ENCODE results near the gene INTS3.

INTS3 gene

GRCh38 chr1:153742411-153743142 lies 14.7 kb downstream of the INTS3 start:
- H3K27me3 ChIP-seq (ENCODE audit: control insufficient read depth, insufficient read depth, low read length): no peaks in the 10 kb centered on the region
- peaks cover 57% of the 10 kb centered on the region for H3K36me3 ChIP-seq (ENCODE audit: control insufficient read depth, insufficient read depth, low read length)
- H3K9ac ChIP-seq (ENCODE audit: low read depth, low read length): no peak overlapping the region
- no peaks in the 10 kb centered on the region for H3K9me3 ChIP-seq (ENCODE audit: control insufficient read depth, insufficient read depth, low read length)
- H3K4me1 ChIP-seq (ENCODE audit: control insufficient read depth, insufficient read depth, low read length): peaks cover 48% of the 10 kb centered on the region
- H3K4me3 ChIP-seq (ENCODE audit: low read depth, low read length): no peak overlapping the region
- H3K27ac ChIP-seq (ENCODE audit: low read depth, low read length): peak overlapping the region; percentile 67

- Histone ChIP-seq H3K27ac (ENCODE audit: low read depth, low read length) (peak overlapping the region; percentile 84), H3K9me3 (ENCODE audit: control insufficient read depth, insufficient read depth, low read length) (no peaks in the 10 kb centered on the region), H3K4me1 (ENCODE audit: control insufficient read depth, insufficient read depth, low read length) (peaks cover 54% of the 10 kb centered on the region), H3K27me3 (ENCODE audit: control insufficient read depth, insufficient read depth, low read length) (no peaks in the 10 kb centered on the region), H3K4me3 (ENCODE audit: low read depth, low read length) (peak overlapping the region; percentile 38; the same call in 1 of the 2 replicates), H3K9ac (ENCODE audit: low read depth, low read length) (peak overlapping the region; percentile 30; the same call in 1 of the 2 replicates), H3K36me3 (ENCODE audit: control insufficient read depth, insufficient read depth, low read length) (peaks cover 78% of the 10 kb centered on the region)
Observed at GRCh38 chr1:153745417-153745816, 17.6 kb downstream of the INTS3 start.

DNA sequence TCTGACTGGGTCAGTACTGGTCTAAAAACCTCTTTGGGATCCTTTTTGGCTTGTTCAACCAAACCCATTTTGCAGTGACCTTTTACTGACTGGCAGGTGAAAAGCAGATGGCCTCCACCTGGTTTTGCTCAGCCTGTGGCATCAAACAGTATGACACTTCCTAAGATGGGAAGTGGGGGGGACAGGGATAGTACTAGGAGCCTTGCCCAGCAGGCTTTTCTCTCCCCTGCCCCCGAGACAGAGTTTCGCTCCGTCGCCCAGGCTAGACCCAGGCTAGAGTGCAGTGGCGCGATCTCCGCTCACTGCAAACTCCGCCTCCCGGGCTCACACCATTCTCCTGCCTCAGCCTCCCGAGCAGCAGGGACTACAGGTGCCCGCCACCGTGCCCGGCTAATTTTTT lies 18.3 kb downstream of the INTS3 start:
- Histone ChIP-seq H3K9me3 (ENCODE audit: control insufficient read depth, insufficient read depth, low read length) (no peaks in the 10 kb centered on the region), H3K27ac (ENCODE audit: low read depth, low read length) (peak overlapping the region; percentile 83), H3K4me1 (ENCODE audit: control insufficient read depth, insufficient read depth, low read length) (peaks cover 54% of the 10 kb centered on the region), H3K9ac (ENCODE audit: low read depth, low read length) (peak overlapping the region; percentile 30; the same call in 1 of the 2 replicates), H3K36me3 (ENCODE audit: control insufficient read depth, insufficient read depth, low read length) (peaks cover 78% of the 10 kb centered on the region), H3K4me3 (ENCODE audit: low read depth, low read length) (no peak overlapping the region), H3K27me3 (ENCODE audit: control insufficient read depth, insufficient read depth, low read length) (no peaks in the 10 kb centered on the region)

DNA sequence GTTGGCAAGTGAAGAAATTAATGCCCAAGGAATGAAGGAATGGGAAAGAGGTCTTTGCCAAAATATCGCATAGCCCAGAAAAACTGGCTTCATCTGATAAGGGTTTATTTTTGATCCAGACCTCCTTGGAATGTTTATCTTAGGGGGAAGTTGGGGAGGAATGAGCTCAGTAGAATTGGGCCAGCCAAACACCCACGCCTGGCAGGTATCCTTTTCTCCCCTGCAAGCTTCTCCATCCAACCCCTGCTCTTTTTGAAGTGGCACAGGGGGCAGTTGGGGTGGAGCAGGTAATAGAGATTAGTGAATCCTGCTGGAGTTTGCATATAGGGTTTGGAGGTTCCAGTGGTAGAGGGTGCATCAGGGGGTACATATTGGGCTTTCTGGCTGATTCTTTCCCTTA lies 21.1 kb downstream of the INTS3 start:
- H3K27ac ChIP-seq (ENCODE audit: low read depth, low read length): no peak overlapping the region

GRCh38 chr1:153749408-153750005 lies 21.7 kb downstream of the INTS3 start:
- H3K9me3 ChIP-seq (ENCODE audit: control insufficient read depth, insufficient read depth, low read length): no peaks in the 10 kb centered on the region
- H3K4me3 ChIP-seq (ENCODE audit: low read depth, low read length): no peak overlapping the region
- H3K36me3 ChIP-seq (ENCODE audit: control insufficient read depth, insufficient read depth, low read length): peaks cover 71% of the 10 kb centered on the region
- H3K9ac ChIP-seq (ENCODE audit: low read depth, low read length): no peak overlapping the region
- H3K27ac ChIP-seq (ENCODE audit: low read depth, low read length): no peak overlapping the region
- no peaks in the 10 kb centered on the region for H3K27me3 ChIP-seq (ENCODE audit: control insufficient read depth, insufficient read depth, low read length)
- H3K4me1 ChIP-seq (ENCODE audit: control insufficient read depth, insufficient read depth, low read length): peaks cover 33% of the 10 kb centered on the region

More for the DNA sequence above, 21.1 kb downstream of the INTS3 start:
- Histone ChIP-seq H3K9me3 (ENCODE audit: control insufficient read depth, insufficient read depth, low read length) (no peaks in the 10 kb centered on the region), H3K4me3 (ENCODE audit: low read depth, low read length) (no peak overlapping the region), H3K27me3 (ENCODE audit: control insufficient read depth, insufficient read depth, low read length) (no peaks in the 10 kb centered on the region), H3K4me1 (ENCODE audit: control insufficient read depth, insufficient read depth, low read length) (peaks cover 39% of the 10 kb centered on the region), H3K9ac (ENCODE audit: low read depth, low read length) (no peak overlapping the region), H3K36me3 (ENCODE audit: control insufficient read depth, insufficient read depth, low read length) (peaks cover 71% of the 10 kb centered on the region)

DNA sequence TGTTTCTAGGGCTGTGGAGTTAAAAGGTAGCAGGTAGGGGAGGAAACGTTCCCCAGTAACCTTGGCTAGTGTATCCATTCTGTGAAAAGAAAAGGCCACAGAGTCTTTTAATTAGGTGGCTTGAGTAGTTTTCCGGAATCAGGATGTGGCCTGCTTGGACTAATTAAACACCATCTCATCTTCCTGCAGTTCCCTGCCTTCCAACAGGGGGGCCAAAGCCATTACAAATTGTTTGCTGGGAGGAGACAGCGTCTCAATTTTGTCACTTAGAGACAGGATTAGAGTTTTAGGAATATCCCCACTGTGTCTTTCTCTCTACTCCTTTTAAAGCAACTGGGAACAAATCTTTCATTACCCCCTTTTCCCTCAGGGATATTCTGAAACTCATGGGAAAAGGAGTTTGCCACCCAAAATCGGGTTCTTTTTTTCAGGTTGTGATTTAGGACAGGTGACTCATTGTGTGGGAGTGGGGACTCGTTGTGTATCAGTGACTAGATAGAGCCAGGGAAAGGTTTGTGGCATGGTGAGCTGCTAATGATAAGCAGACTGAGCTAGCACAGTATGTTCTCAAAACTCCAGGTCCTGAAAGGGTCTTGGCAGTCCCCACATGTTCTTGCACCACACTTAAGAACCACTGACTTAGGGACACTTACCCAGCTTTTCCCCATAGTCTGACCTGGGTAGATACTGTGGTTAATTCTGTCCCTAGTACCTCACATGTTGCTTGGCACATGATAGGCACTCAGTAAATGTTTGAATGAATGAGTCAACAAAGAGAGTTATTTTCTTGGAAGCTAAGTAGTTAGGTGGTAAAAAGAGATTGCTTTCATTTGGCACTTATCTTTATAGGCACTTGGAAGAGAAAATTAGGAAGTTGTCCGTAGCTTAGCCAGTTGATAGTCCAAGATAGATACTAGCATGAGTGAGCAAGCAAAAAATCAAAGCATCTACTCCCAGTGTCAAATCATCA lies 22.5 kb downstream of the INTS3 start:
- Histone ChIP-seq H3K9me3 (ENCODE audit: control insufficient read depth, insufficient read depth, low read length) (no peaks in the 10 kb centered on the region), H3K36me3 (ENCODE audit: control insufficient read depth, insufficient read depth, low read length) (peaks cover 77% of the 10 kb centered on the region), H3K27ac (ENCODE audit: low read depth, low read length) (peak overlapping the region; percentile 11), H3K4me1 (ENCODE audit: control insufficient read depth, insufficient read depth, low read length) (peaks cover 25% of the 10 kb centered on the region), H3K9ac (ENCODE audit: low read depth, low read length) (no peak overlapping the region), H3K4me3 (ENCODE audit: low read depth, low read length) (no peak overlapping the region), H3K27me3 (ENCODE audit: control insufficient read depth, insufficient read depth, low read length) (no peaks in the 10 kb centered on the region)

- no peak overlapping the region for H3K9ac ChIP-seq (ENCODE audit: low read depth, low read length)
- H3K36me3 ChIP-seq (ENCODE audit: control insufficient read depth, insufficient read depth, low read length): peaks cover 87% of the 10 kb centered on the region
- H3K27me3 ChIP-seq (ENCODE audit: control insufficient read depth, insufficient read depth, low read length): no peaks in the 10 kb centered on the region
- peaks cover 10% of the 10 kb centered on the region for H3K4me1 ChIP-seq (ENCODE audit: control insufficient read depth, insufficient read depth, low read length)
- no peaks in the 10 kb centered on the region for H3K9me3 ChIP-seq (ENCODE audit: control insufficient read depth, insufficient read depth, low read length)
- no peak overlapping the region for H3K27ac ChIP-seq (ENCODE audit: low read depth, low read length)
- H3K4me3 ChIP-seq (ENCODE audit: low read depth, low read length): no peak overlapping the region
Observed at GRCh38 chr1:153752072-153752471, 24.2 kb downstream of the INTS3 start.

GRCh38 chr1:153752571-153753195 lies 24.8 kb downstream of the INTS3 start:
- H3K9ac ChIP-seq (ENCODE audit: low read depth, low read length): no peak overlapping the region
- no peak overlapping the region for H3K27ac ChIP-seq (ENCODE audit: low read depth, low read length)
- H3K4me1 ChIP-seq (ENCODE audit: control insufficient read depth, insufficient read depth, low read length): 0 out of 2 replicates have a peak, but pooled peaks cover 5% of the 10 kb centered on the region
- H3K9me3 ChIP-seq (ENCODE audit: control insufficient read depth, insufficient read depth, low read length): no peaks in the 10 kb centered on the region
- H3K27me3 ChIP-seq (ENCODE audit: control insufficient read depth, insufficient read depth, low read length): no peaks in the 10 kb centered on the region
- H3K36me3 ChIP-seq (ENCODE audit: control insufficient read depth, insufficient read depth, low read length): peaks cover 87% of the 10 kb centered on the region
- H3K4me3 ChIP-seq (ENCODE audit: low read depth, low read length): no peak overlapping the region

- H3K4me1 ChIP-seq (ENCODE audit: control insufficient read depth, insufficient read depth, low read length): 0 out of 2 replicates have a peak, but pooled peaks cover 5% of the 10 kb centered on the region
- no peaks in the 10 kb centered on the region for H3K27me3 ChIP-seq (ENCODE audit: control insufficient read depth, insufficient read depth, low read length)
- H3K36me3 ChIP-seq (ENCODE audit: control insufficient read depth, insufficient read depth, low read length): peaks cover 86% of the 10 kb centered on the region
- H3K4me3 ChIP-seq (ENCODE audit: low read depth, low read length): no peak overlapping the region
- no peaks in the 10 kb centered on the region for H3K9me3 ChIP-seq (ENCODE audit: control insufficient read depth, insufficient read depth, low read length)
- H3K27ac ChIP-seq (ENCODE audit: low read depth, low read length): no peak overlapping the region
- H3K9ac ChIP-seq (ENCODE audit: low read depth, low read length): no peak overlapping the region
Observed at GRCh38 chr1:153754266-153754665, 26.4 kb downstream of the INTS3 start.

DNA sequence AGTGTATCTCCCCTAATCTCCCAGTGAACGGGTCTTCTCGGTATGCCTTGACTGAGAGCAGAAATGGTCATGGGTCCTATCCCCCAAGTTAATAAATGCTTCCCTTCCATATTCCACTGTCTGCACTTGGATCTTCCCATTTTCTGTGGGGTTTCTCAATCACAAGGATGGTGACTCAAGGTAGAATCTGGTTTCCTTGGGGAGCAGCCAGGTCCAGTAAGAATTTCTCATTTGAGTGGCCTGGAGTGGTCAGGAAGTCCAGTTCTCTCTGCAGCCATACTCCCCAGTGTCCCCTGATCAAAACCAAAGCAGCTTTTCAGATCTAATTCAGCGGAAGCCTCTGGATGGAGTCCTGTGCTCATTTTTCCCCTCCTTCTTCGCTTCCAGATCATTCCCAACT lies 32.6 kb downstream of the INTS3 start:
- Histone ChIP-seq H3K27ac (ENCODE audit: low read depth, low read length) (no peak overlapping the region), H3K9ac (ENCODE audit: low read depth, low read length) (no peak overlapping the region), H3K27me3 (ENCODE audit: control insufficient read depth, insufficient read depth, low read length) (no peaks in the 10 kb centered on the region), H3K4me1 (ENCODE audit: control insufficient read depth, insufficient read depth, low read length) (no peaks in the 10 kb centered on the region), H3K9me3 (ENCODE audit: control insufficient read depth, insufficient read depth, low read length) (no peaks in the 10 kb centered on the region), H3K4me3 (ENCODE audit: low read depth, low read length) (no peak overlapping the region), H3K36me3 (ENCODE audit: control insufficient read depth, insufficient read depth, low read length) (peaks cover 92% of the 10 kb centered on the region)
